Astrocyte of the cerebellum (primary cell): ENCODE data around the gene FAM53B.
"Not testable (repeated sequence)": the region's sequence is repeated elsewhere in the genome, so short reads cannot be mapped to it uniquely, and the experiment has no call there.

Experiments
- DNase-seq: peaks from one replicate; pipeline ENCODE4 v3.0.0-alpha.2; 2011; ENCODE audit warnings: low read depth
- H3K4me3 ChIP-seq: 2 replicates; pipeline ENCODE4 v1.5.1; 2011; ENCODE audit warnings: mild to moderate bottlenecking, low read depth, low read length, moderate library complexity
- CTCF ChIP-seq: IDR thresholded peaks from 2 replicates; pipeline ENCODE4 v1.5.1; 2012; ENCODE audit warnings: low read length, low read depth, moderate library complexity, mild to moderate bottlenecking; ENCODE audit errors: missing control alignments
- in situ Hi-C: cut with HindIII; loops from 2 replicates; pipeline ENCODE4 v1.10.0; 2017; ENCODE audit warnings: low sequenced_read_pairs

Gene FAM53B

GRCh38 chr10:124590216-124591122 is 153.7 kb downstream of the FAM53B start:
- no peak for DNase-seq
- TF ChIP-seq CTCF: peak; percentile 36
- H3K4me3 ChIP-seq: no peak overlapping the region
- in situ Hi-C loops: no loop called here

GRCh38 chr10:124589491-124590041 is 154.6 kb downstream of the FAM53B start:
- no peak for DNase-seq
- no peak for TF ChIP-seq CTCF
- H3K4me3 ChIP-seq: no peak overlapping the region
- in situ Hi-C loops: no loop called here

- DNase-seq: no peak
- in situ Hi-C loops: no loop called here
- H3K4me3 ChIP-seq: no peak overlapping the region
- no peak for TF ChIP-seq CTCF
These were observed 155.3 kb downstream of the FAM53B start for GRCh38 chr10:124588736-124589490.

- H3K4me3 ChIP-seq, DNase-seq, in situ Hi-C loops: not testable (repeated sequence)
These were observed 155.8 kb downstream of the FAM53B start for GRCh38 chr10:124588341-124588735.

- in situ Hi-C loops: no loop called here
- DNase-seq: no peak
- H3K4me3 ChIP-seq: no peak overlapping the region
- TF ChIP-seq CTCF: no peak
These were observed 156.4 kb downstream of the FAM53B start for GRCh38 chr10:124587811-124588211.

GRCh38 chr10:124586142-124586541 is 158.0 kb downstream of the FAM53B start:
- TF ChIP-seq CTCF: no peak
- H3K4me3 ChIP-seq: no peak overlapping the region
- no peak for DNase-seq
- in situ Hi-C loops: no loop called here
